Transverse colon (tissue), 4 donors: ENCODE data around the gene ARL16. TPM values are rescaled to one million over a fixed set of nuclear protein-coding genes. Genes with fewer than 3 reads are reported as not detected.

Experiments
- DNase-seq: peaks from one replicate; pipeline ENCODE4 v3.0.0-alpha.2; 2019
- H3K27ac ChIP-seq, 4 donors: fragments of 200-600 bp; sonication (generic); 2 replicates each; pipeline ENCODE4 v1.5.1; 2016 to 2018; ENCODE audit warnings: inconsistent platforms in 4 of 4
- H3K27me3 ChIP-seq: fragments of 200-600 bp; sonication (generic); 2 replicates; pipeline ENCODE4 v1.5.1; 2017; ENCODE audit warnings: inconsistent platforms
- H3K36me3 ChIP-seq, 4 donors: fragments of 200-600 bp; sonication (generic); 2 replicates each; pipeline ENCODE4 v1.5.1; 2017 to 2019; ENCODE audit warnings: inconsistent platforms in 4 of 4
- H3K4me1 ChIP-seq, 4 donors: fragments of 200-600 bp; sonication (generic); 2 replicates each; pipeline ENCODE4 v1.5.1; 2017 to 2020; ENCODE audit warnings: inconsistent platforms in 4 of 4
- H3K4me3 ChIP-seq, 4 donors: fragments of 200-600 bp; sonication (generic); 1 replicate in 1 of 4; 2 replicates in 3 of 4; pipeline versions ENCODE4 v1.5.1 to v1.6.1; 2017 to 2019; ENCODE audit warnings: inconsistent platforms in 4 of 4
- H3K9me3 ChIP-seq, 2 donors: fragments of 200-600 bp; sonication (generic); 2 replicates each; pipeline ENCODE4 v1.5.1; 2017 to 2019; ENCODE audit warnings: inconsistent platforms in 2 of 2
- CTCF ChIP-seq, 5 experiments: fragments of 200-600 bp in 3 of 5; fragments of 450-650 bp in 2 of 5; sonication (generic) in 3 of 5; IDR thresholded peaks; 1 replicate in 2 of 5; 2 replicates in 3 of 5; pipeline ENCODE4 v1.5.1; 2016 to 2017; ENCODE audit warnings: antibody characterized with exemption in 5 of 5, inconsistent platforms in 3 of 5, mild to moderate bottlenecking in 2 of 5, moderate library complexity in 1 of 5
- EP300 ChIP-seq: sonication (generic); formaldehyde crosslinking; IDR thresholded peaks from one replicate; pipeline ENCODE4 v1.6.1; 2017; ENCODE audit warnings: antibody characterized with exemption, low read depth
- POLR2A ChIP-seq: fragments of 450-650 bp; IDR thresholded peaks from one replicate; pipeline ENCODE4 v1.6.1; 2016; ENCODE audit warnings: antibody characterized with exemption, mild to moderate bottlenecking, moderate library complexity
- POLR2AphosphoS5 ChIP-seq, 3 donors: sonication (generic); formaldehyde crosslinking; IDR thresholded peaks; one replicate each; pipeline ENCODE4 v1.6.1; 2016; ENCODE audit warnings: antibody characterized with exemption in 3 of 3
- WGBS, 2 donors: methylation state at CpG; one replicate each; pipeline ENCODE4 v1.1.5; 2018; ENCODE audit warnings: low coverage in 1 of 2; 5-methylcytosine and 5-hydroxymethylcytosine counted together
- in situ Hi-C, 4 donors: fragments of 200-750 bp; cut with MboI; loops; one replicate each; pipeline versions ENCODE4 v1.15.0 to v1.15.1; 2017; ENCODE audit warnings: low sequenced_read_pairs in 3 of 4, low pct_ligation_motif_present in 1 of 4, low pct_unique_long_range_greater_than_20kb in 1 of 4
- intact Hi-C: fragments of 100-400 bp; cut with DNase I; formaldehyde crosslinking; loops from one replicate; pipeline ENCODE4 v1.15.1; 2023; ENCODE audit warnings: low total_unique reads
- total RNA-seq, 4 donors: library from RNA; depleted of rRNA; stranded (reverse); fragments of >200 nt; gene quantifications; one replicate each; pipeline ENCODE4 v1.1.0, GENCODE V29; 2016

ARL16 gene
- total RNA-seq, 4 donors from 2014 or later: 16.3 to 52.0 (median 33.1) TPM

GRCh38 chr17:81666092-81666341 lies 17.6 kb downstream of the ARL16 start:
- Histone ChIP-seq H3K9me3 (no peaks in the 10 kb centered on the region), H3K27ac (peak overlapping the region; percentile 90 to 94 (median 92)), H3K4me3 (peak overlapping the region; percentile 95 to 98 (median 96)), H3K4me1 (peaks cover 10 to 22% (median 20%) of the 10 kb centered on the region in 4 donors), H3K36me3 (peaks cover 0 to 6% (median 0%) of the 10 kb centered on the region in 4 donors), H3K27me3 (no peaks in the 10 kb centered on the region)
- no peak for DNase-seq
- TF ChIP-seq POLR2A (no peak), CTCF (IDR thresholded peaks at IDR 0.05) (no peak), EP300 (no peak), POLR2AphosphoS5 (IDR thresholded peaks at IDR 0.05) (no peak)
- intact Hi-C loops (no loop called here), in situ Hi-C loops (no loop called here)
- WGBS, 2 donors: 1% methylated on average over 9 of the region's 16 CpGs; no CpG with 5 or more reads in 1 of the 2 donors

- H3K27me3 ChIP-seq: no peaks in the 10 kb centered on the region
- 45% methylated on average over 24 of the region's 30 CpGs; no CpG with 5 or more reads in 1 of the 2 donors for WGBS, 2 donors
- H3K36me3 ChIP-seq: peaks cover 0 to 4% (median 0%) of the 10 kb centered on the region in 4 donors
- H3K4me3 ChIP-seq: peak overlapping the region; percentile 95 to 98 (median 96)
- peak overlapping the region; percentile 90 to 94 (median 92) for H3K27ac ChIP-seq
- intact Hi-C loops: no loop called here
- peaks cover 10 to 22% (median 20%) of the 10 kb centered on the region in 4 donors for H3K4me1 ChIP-seq
- H3K9me3 ChIP-seq: no peaks in the 10 kb centered on the region
- DNase-seq: peak; percentile 39
- in situ Hi-C loops: no loop called here
- TF ChIP-seq EP300: no peak
- no peak for TF ChIP-seq POLR2AphosphoS5 (IDR thresholded peaks at IDR 0.05)
- TF ChIP-seq CTCF (IDR thresholded peaks at IDR 0.05): no peak
- no peak for TF ChIP-seq POLR2A
Observed at GRCh38 chr17:81665205-81666091, 18.1 kb downstream of the ARL16 start.

GRCh38 chr17:81664051-81664470 lies 19.5 kb downstream of the ARL16 start:
- H3K4me1 ChIP-seq: peaks cover 10 to 28% (median 21%) of the 10 kb centered on the region in 4 donors
- in situ Hi-C loops (no loop called here), intact Hi-C loops (no loop called here)
- WGBS, 2 donors: 85% methylated on average over 6 of the region's 7 CpGs; no CpG with 5 or more reads in 1 of the 2 donors
- H3K27me3 ChIP-seq: no peaks in the 10 kb centered on the region
- H3K36me3 ChIP-seq: no peaks in the 10 kb centered on the region
- H3K27ac ChIP-seq: no peak overlapping the region
- no peak overlapping the region for H3K4me3 ChIP-seq
- TF ChIP-seq POLR2A (no peak), POLR2AphosphoS5 (IDR thresholded peaks at IDR 0.05) (no peak), CTCF (IDR thresholded peaks at IDR 0.05) (no peak), EP300 (no peak)
- H3K9me3 ChIP-seq: no peaks in the 10 kb centered on the region
- no peak for DNase-seq

GRCh38 chr17:81662002-81662401 lies 21.6 kb downstream of the ARL16 start:
- no peaks in the 10 kb centered on the region for H3K36me3 ChIP-seq
- H3K4me1 ChIP-seq: peaks cover 5 to 18% (median 11%) of the 10 kb centered on the region in 4 donors
- in situ Hi-C loops (no loop called here), intact Hi-C loops (no loop called here)
- no peak for DNase-seq
- WGBS, 2 donors: 90 to 95% methylated on average over 4 of the region's 4 CpGs
- H3K9me3 ChIP-seq: no peaks in the 10 kb centered on the region
- TF ChIP-seq POLR2AphosphoS5 (IDR thresholded peaks at IDR 0.05) (no peak), CTCF (IDR thresholded peaks at IDR 0.05) (no peak), EP300 (no peak), POLR2A (no peak)
- no peaks in the 10 kb centered on the region for H3K27me3 ChIP-seq
- no peak overlapping the region for H3K27ac ChIP-seq
- no peak overlapping the region for H3K4me3 ChIP-seq
